HEK293 (cell line): ENCODE data around the gene SFMBT2.

Experiments used
- CTCF ChIA-PET: fragments of 350-600 bp; formaldehyde crosslinking; extraction: SDS; loops from one replicate; lab custom pipeline; 2021; ENCODE audit warnings: antibody characterized with exemption; lab: Yijun Ruan, JAX
- POLR2A ChIA-PET: fragments of 300-600 bp; formaldehyde crosslinking; extraction: SDS; loops from one replicate; lab custom pipeline; 2020; ENCODE audit warnings: antibody characterized with exemption, inconsistent platforms; lab: Yijun Ruan, JAX
- H3K27ac ChIP-seq: fragments of 200-500 bp; sonication (Bioruptor generic); 2 replicates; pipeline ENCODE4 v1.5.1; 2014; ENCODE audit warnings: low read depth, low read length, control low read depth, inconsistent platforms; ENCODE audit errors: extremely low read depth
- H3K36me3 ChIP-seq, 2 experiments: fragments of 200-500 bp in 1 of 2; sonication (Bioruptor generic) in 1 of 2; 1 replicate in 1 of 2; 2 replicates in 1 of 2; pipeline ENCODE4 v1.5.1; 2014 to 2017; ENCODE audit warnings: inconsistent platforms in 2 of 2, low read length in 2 of 2; ENCODE audit not compliant: control insufficient read depth in 2 of 2, insufficient read depth in 1 of 2
- H3K4me1 ChIP-seq: fragments of 200-500 bp; sonication (Bioruptor generic); 2 replicates; pipeline ENCODE4 v1.5.1; 2014; ENCODE audit warnings: mild to moderate bottlenecking, low read length, inconsistent platforms; ENCODE audit not compliant: control insufficient read depth, insufficient read depth
- H3K4me3 ChIP-seq: 2 replicates; pipeline ENCODE4 v1.5.1; 2011; ENCODE audit warnings: low read depth, mild to moderate bottlenecking, control low read depth, low read length, moderate library complexity
- H3K9me3 ChIP-seq: fragments of 200-500 bp; sonication (Bioruptor generic); 2 replicates; pipeline ENCODE4 v1.5.1; 2014; ENCODE audit warnings: low read depth, low read length, inconsistent platforms; ENCODE audit not compliant: control insufficient read depth, insufficient read depth
- BCL11A ChIP-seq: fragments of 450-650 bp; formaldehyde crosslinking; IDR thresholded peaks from 2 replicates; pipeline ENCODE4 v1.5.1; 2016; ENCODE audit warnings: low read depth, missing biosample characterization, missing genetic modification characterization
- FEZF1 ChIP-seq: fragments of 450-650 bp; formaldehyde crosslinking; IDR thresholded peaks from 2 replicates; pipeline ENCODE4 v1.5.1; 2016; ENCODE audit warnings: missing biosample characterization, missing genetic modification characterization
- GLIS2 ChIP-seq: fragments of 450-650 bp; formaldehyde crosslinking; IDR thresholded peaks from 2 replicates; pipeline ENCODE4 v1.5.1; 2016; ENCODE audit warnings: missing biosample characterization, missing genetic modification characterization
- HOXD13 ChIP-seq: sonication (generic); formaldehyde crosslinking; IDR thresholded peaks from 2 replicates; pipeline ENCODE4 v1.8.0; 2022; ENCODE audit warnings: missing genetic modification reagents, borderline replicate concordance
- KLF17 ChIP-seq: fragments of 450-650 bp; formaldehyde crosslinking; IDR thresholded peaks from 2 replicates; pipeline ENCODE4 v1.5.1; 2016; ENCODE audit warnings: missing biosample characterization, missing genetic modification characterization
- TSHZ1 ChIP-seq: fragments of 450-650 bp; formaldehyde crosslinking; IDR thresholded peaks from 2 replicates; pipeline ENCODE4 v1.5.1; 2016; ENCODE audit warnings: missing biosample characterization, missing genetic modification characterization, borderline replicate concordance
- WT1 ChIP-seq: fragments of 450-650 bp; formaldehyde crosslinking; IDR thresholded peaks from 2 replicates; pipeline ENCODE4 v1.5.1; 2016; ENCODE audit warnings: missing biosample characterization, missing genetic modification characterization
- ZBTB21 ChIP-seq: fragments of 450-650 bp; formaldehyde crosslinking; IDR thresholded peaks from 2 replicates; pipeline ENCODE4 v1.5.1; 2017; ENCODE audit warnings: missing biosample characterization, missing genetic modification characterization
- ZNF10 ChIP-seq: fragments of 450-650 bp; formaldehyde crosslinking; IDR thresholded peaks from 2 replicates; pipeline ENCODE4 v1.5.1; 2017; ENCODE audit warnings: missing biosample characterization, missing genetic modification characterization
- ZNF155 ChIP-seq: fragments of 450-650 bp; formaldehyde crosslinking; IDR thresholded peaks from 2 replicates; pipeline ENCODE4 v1.5.1; 2016; ENCODE audit warnings: missing biosample characterization, missing genetic modification characterization
- ZNF23 ChIP-seq: fragments of 450-650 bp; formaldehyde crosslinking; IDR thresholded peaks from 2 replicates; pipeline ENCODE4 v1.5.1; 2016; ENCODE audit warnings: missing biosample characterization, missing genetic modification characterization, borderline replicate concordance
- ZNF335 ChIP-seq: fragments of 450-650 bp; formaldehyde crosslinking; conservative IDR thresholded peaks from 2 replicates; pipeline ENCODE4 v1.5.1; 2016; ENCODE audit warnings: missing biosample characterization, missing genetic modification characterization
- ZNF341 ChIP-seq: fragments of 450-650 bp; formaldehyde crosslinking; IDR thresholded peaks from 2 replicates; pipeline ENCODE4; 2016; ENCODE audit warnings: low read depth, missing biosample characterization, missing genetic modification characterization
- ZNF354C ChIP-seq: fragments of 450-650 bp; formaldehyde crosslinking; IDR thresholded peaks from 2 replicates; pipeline ENCODE4 v1.5.1; 2016; ENCODE audit warnings: missing biosample characterization, missing genetic modification characterization, low read depth, borderline replicate concordance
- ZNF488 ChIP-seq: fragments of 450-650 bp; formaldehyde crosslinking; IDR thresholded peaks from 2 replicates; pipeline ENCODE4 v1.5.1; 2016; ENCODE audit warnings: missing biosample characterization, missing genetic modification characterization
- ZNF560 ChIP-seq: fragments of 450-650 bp; formaldehyde crosslinking; IDR thresholded peaks from 2 replicates; pipeline ENCODE4 v1.5.1; 2017; ENCODE audit warnings: missing biosample characterization, missing genetic modification characterization, borderline replicate concordance
- ZNF561 ChIP-seq: fragments of 450-650 bp; IDR thresholded peaks from 2 replicates; pipeline ENCODE4 v1.5.1; 2018; ENCODE audit warnings: missing biosample characterization, missing genetic modification characterization, borderline replicate concordance
- ZNF596 ChIP-seq: fragments of 450-650 bp; IDR thresholded peaks from 2 replicates; pipeline ENCODE4 v1.5.0; 2018; ENCODE audit warnings: missing biosample characterization, mild to moderate bottlenecking, missing genetic modification characterization, moderate library complexity
- ZNF664 ChIP-seq: fragments of 450-650 bp; formaldehyde crosslinking; IDR thresholded peaks from 2 replicates; pipeline ENCODE4 v1.5.1; 2016; ENCODE audit warnings: missing biosample characterization, missing genetic modification characterization
- ZNF768 ChIP-seq: fragments of 450-650 bp; formaldehyde crosslinking; IDR thresholded peaks from 2 replicates; pipeline ENCODE4 v1.5.1; 2018; ENCODE audit warnings: missing biosample characterization, mild to moderate bottlenecking, missing genetic modification characterization
- ZNF776 ChIP-seq: fragments of 450-650 bp; formaldehyde crosslinking; IDR thresholded peaks from 2 replicates; pipeline ENCODE4 v1.5.0; 2017; ENCODE audit warnings: missing biosample characterization, missing genetic modification characterization, borderline replicate concordance
- ZNF785 ChIP-seq: fragments of 450-650 bp; formaldehyde crosslinking; IDR thresholded peaks from 2 replicates; pipeline ENCODE4 v1.5.1; 2016; ENCODE audit warnings: missing biosample characterization, missing genetic modification characterization
- ZNF830 ChIP-seq: fragments of 450-650 bp; IDR thresholded peaks from 2 replicates; pipeline ENCODE4 v1.5.0; 2018; ENCODE audit warnings: missing biosample characterization, missing genetic modification characterization, low read depth, mild to moderate bottlenecking, moderate library complexity
- TF ChIP-seq, protein P1 (sequence below): fragments of 450-650 bp; formaldehyde crosslinking; IDR thresholded peaks from 2 replicates; pipeline ENCODE4 v1.5.1; 2016; ENCODE audit warnings: missing biosample characterization, missing genetic modification characterization, low read depth
- TF ChIP-seq, protein P2 (sequence below): fragments of 450-650 bp; formaldehyde crosslinking; IDR thresholded peaks from 2 replicates; pipeline ENCODE4 v1.5.1; 2016; ENCODE audit warnings: missing biosample characterization, missing genetic modification characterization

Gene SFMBT2

DNA sequence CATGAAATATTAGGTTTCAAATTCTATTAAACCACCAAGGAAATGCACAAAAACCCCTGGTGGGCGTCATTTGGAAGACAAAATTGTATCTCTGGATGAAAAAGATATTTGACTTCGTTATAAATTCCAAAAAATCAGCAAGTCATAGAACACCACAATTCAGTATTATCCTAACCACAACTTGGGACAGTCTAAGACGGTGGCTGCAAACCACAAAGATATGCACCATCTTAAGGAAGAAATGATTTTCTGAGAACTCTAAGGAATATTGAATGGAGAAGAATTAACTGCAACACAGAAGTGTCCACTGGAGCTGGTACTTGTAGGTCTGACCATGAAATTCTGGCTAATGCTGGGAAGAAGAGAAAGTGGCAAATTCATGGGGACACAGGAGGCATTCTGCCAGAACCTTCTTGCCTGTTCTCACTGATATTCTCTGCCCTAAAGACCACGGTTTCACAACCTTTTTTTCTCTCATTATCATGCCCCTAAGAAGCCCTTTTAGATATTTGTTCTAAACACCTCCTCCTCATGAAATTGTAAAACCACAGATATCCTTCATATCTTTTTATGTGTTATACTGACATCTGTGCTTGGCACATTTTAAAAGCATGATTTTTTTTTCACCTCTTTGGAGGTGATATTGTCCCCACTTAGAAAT lies 92.9 kb downstream of the SFMBT2 start:
- Histone ChIP-seq H3K4me1 (peaks cover 17% of the 10 kb centered on the region), H3K36me3 (no peaks in the 10 kb centered on the region), H3K9me3 (no peaks in the 10 kb centered on the region), H3K27ac (no peak overlapping the region), H3K4me3 (no peak overlapping the region)
- POLR2A ChIA-PET, result no interaction called here
- TF ChIP-seq ZNF776 (tag by site-specific recombination) (no peak), GLIS2 (no peak), ZNF354C (tag by site-specific recombination) (no peak), ZNF488 (tag by site-specific recombination) (no peak), ZNF830 (no peak), ZNF341 (tag by site-specific recombination) (no peak), ZNF561 (tag by site-specific recombination) (no peak), BCL11A (tag by site-specific recombination) (no peak), HOXD13 (CRISPR knock-in tag) (no peak), ZNF785 (tag by site-specific recombination) (no peak), FEZF1 (tag by site-specific recombination) (no peak)
- TF ChIP-seq, protein P1, sequence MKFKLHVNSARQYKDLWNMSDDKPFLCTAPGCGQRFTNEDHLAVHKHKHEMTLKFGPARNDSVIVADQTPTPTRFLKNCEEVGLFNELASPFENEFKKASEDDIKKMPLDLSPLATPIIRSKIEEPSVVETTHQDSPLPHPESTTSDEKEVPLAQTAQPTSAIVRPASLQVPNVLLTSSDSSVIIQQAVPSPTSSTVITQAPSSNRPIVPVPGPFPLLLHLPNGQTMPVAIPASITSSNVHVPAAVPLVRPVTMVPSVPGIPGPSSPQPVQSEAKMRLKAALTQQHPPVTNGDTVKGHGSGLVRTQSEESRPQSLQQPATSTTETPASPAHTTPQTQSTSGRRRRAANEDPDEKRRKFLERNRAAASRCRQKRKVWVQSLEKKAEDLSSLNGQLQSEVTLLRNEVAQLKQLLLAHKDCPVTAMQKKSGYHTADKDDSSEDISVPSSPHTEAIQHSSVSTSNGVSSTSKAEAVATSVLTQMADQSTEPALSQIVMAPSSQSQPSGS, result no peak
- CTCF ChIA-PET, result no interaction called here

GRCh38 chr10:7316839-7317238 lies 94.0 kb downstream of the SFMBT2 start:
- Histone ChIP-seq H3K4me1 (peaks cover 23% of the 10 kb centered on the region), H3K9me3 (no peaks in the 10 kb centered on the region), H3K27ac (no peak overlapping the region)
- POLR2A ChIA-PET, result no interaction called here
- TF ChIP-seq KLF17 (no peak), ZNF10 (tag by site-specific recombination) (peak; percentile 70; the same call in 1 of the 2 replicates), ZNF664 (tag by site-specific recombination) (peak; percentile 80)
- TF ChIP-seq, all 188 proteins: peak for 2
- CTCF ChIA-PET, result interaction anchor here (0.7 kb wide), 1 partner anchor 9 kb away, joined by 3 read pairs; no protein-coding TSS in a partner anchor
- Histone ChIP-seq H3K36me3 (no peaks in the 10 kb centered on the region), H3K4me3 (no peak overlapping the region)

- CTCF ChIA-PET, result interaction anchor here (0.6 to 0.7 kb wide), 2 partner anchors 10 to 607 kb away, joined by 3 read pairs; no protein-coding TSS in a partner anchor
- Histone ChIP-seq H3K27ac (no peak overlapping the region), H3K36me3 (no peaks in the 10 kb centered on the region), H3K4me3 (no peak overlapping the region), H3K9me3 (no peaks in the 10 kb centered on the region), H3K4me1 (peaks cover 26% of the 10 kb centered on the region)
- POLR2A ChIA-PET, result no interaction called here
- TF ChIP-seq ZNF596 (tag by site-specific recombination) (no peak), ZNF768 (no peak), TSHZ1 (no peak), ZNF155 (tag by site-specific recombination) (no peak), ZNF23 (no peak), ZNF335 (tag by site-specific recombination) (no peak), ZBTB21 (tag by site-specific recombination) (no peak), WT1 (tag by site-specific recombination) (no peak), ZNF560 (tag by site-specific recombination) (no peak)
- TF ChIP-seq, protein P2, sequence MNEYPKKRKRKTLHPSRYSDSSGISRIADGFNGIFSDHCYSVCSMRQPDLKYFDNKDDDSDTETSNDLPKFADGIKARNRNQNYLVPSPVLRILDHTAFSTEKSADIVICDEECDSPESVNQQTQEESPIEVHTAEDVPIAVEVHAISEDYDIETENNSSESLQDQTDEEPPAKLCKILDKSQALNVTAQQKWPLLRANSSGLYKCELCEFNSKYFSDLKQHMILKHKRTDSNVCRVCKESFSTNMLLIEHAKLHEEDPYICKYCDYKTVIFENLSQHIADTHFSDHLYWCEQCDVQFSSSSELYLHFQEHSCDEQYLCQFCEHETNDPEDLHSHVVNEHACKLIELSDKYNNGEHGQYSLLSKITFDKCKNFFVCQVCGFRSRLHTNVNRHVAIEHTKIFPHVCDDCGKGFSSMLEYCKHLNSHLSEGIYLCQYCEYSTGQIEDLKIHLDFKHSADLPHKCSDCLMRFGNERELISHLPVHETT, result no peak
Measured at GRCh38 chr10:7315906-7316305, 94.9 kb downstream of the SFMBT2 start.
